Choroid plexus epithelial cell (primary cell): ENCODE measurements around the gene MBD3.
A peak's percentile ranks its signal among the peaks of the same experiment; 100 is the strongest.

Source experiments
- DNase-seq: peaks from one replicate; pipeline ENCODE4 v3.0.0-alpha.2; 2010; ENCODE audit warnings: low read depth
- H3K4me3 ChIP-seq: 2 replicates; pipeline ENCODE4 v1.5.1; 2011; ENCODE audit warnings: low read depth, mild to moderate bottlenecking, control low read depth, low read length, moderate library complexity
- TF ChIP-seq, protein P1 (sequence below): conservative IDR thresholded peaks from 2 replicates; pipeline ENCODE4 v1.5.1; 2011; ENCODE audit warnings: low read depth, mild to moderate bottlenecking, control low read depth, inconsistent platforms, low read length, moderate library complexity

Gene MBD3

DNA sequence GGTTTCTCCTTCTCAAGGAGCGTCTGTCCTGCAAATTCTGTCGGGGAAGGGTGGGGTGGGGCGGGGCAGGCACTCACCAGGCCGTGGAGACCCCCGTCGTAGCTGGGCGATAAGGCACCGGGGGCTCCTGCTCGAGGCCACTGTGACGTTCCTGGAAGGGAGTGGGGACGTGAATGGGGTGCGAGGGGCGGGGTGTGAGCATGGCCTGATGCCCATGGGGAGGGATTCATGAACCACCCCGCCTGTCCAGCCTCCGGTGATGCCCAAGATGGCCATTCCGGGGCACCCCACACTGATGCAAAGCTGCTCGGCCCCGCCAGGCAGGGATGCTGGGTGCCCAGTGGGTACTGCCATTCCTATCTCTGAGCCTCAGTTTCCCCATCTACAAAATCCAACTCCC lies 27.0 kb upstream of the MBD3 start:
- H3K4me3 ChIP-seq: no peak overlapping the region
- DNase-seq: no peak
- TF ChIP-seq, protein P1, sequence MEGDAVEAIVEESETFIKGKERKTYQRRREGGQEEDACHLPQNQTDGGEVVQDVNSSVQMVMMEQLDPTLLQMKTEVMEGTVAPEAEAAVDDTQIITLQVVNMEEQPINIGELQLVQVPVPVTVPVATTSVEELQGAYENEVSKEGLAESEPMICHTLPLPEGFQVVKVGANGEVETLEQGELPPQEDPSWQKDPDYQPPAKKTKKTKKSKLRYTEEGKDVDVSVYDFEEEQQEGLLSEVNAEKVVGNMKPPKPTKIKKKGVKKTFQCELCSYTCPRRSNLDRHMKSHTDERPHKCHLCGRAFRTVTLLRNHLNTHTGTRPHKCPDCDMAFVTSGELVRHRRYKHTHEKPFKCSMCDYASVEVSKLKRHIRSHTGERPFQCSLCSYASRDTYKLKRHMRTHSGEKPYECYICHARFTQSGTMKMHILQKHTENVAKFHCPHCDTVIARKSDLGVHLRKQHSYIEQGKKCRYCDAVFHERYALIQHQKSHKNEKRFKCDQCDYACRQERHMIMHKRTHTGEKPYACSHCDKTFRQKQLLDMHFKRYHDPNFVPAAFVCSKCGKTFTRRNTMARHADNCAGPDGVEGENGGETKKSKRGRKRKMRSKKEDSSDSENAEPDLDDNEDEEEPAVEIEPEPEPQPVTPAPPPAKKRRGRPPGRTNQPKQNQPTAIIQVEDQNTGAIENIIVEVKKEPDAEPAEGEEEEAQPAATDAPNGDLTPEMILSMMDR: no peak

DNA sequence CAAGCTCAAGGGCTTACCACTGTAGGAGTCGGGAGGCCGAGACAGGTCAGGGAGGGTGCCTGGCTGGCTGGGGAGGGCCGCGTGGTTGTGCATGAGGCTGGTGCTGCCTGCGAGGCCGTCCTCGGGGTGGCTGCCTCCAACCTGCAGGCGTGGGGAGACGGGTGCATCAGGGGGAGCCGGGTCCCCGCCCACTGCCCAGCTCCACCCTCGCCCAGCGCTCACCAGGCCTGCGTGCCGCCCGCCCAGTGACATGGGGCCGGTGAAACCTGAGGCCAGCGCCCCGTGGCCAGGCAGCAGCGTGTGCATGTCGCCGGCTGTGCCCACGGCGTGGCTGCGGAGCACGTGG lies 26.4 kb upstream of the MBD3 start:
- TF ChIP-seq, protein P1: no peak
- no peak for DNase-seq
- H3K4me3 ChIP-seq: no peak overlapping the region

DNA sequence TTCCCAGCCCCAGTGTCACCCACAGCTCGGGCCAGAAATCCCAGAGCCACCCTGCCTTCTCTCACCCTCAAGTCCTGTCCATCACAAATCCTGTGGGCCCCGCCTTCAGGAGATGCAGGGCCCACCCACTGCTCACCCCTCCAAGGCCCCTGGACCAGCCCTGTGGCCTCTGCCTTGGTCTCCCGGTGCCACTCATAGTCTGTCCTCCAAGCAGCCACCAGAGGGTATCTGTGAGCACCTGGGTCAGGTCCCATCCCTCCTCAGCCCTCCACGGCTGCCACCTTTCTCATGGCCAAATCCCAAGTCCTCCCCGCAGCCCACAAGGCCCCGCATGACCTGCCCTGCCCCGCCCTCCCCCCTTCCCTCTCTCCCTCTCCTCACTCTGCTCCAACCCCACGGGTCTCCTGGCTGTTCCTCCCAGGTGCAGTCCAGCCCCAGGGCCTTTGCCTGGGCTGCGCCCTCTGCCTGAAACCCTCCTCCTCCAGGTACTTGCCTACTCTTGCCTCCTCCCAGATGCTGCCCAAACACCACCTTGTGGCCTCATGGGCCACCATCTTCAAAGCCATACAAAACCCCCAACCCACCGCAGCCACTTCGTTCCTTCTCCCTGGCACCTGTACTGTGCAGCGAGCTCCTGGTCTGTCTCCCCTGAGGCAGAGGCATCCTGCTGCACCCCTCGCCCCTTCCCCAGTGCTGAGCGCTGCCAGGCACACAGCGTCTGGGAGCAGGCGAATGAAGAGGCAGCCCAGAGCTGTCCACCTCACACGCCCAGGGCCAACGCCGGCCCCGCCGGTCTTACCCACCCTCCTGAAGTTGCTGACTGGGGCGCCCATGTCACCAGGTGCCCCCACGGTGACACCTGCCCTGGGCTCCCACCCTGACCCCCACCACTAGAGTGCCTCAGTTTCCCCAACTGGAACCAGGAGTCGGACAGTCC lies 25.8 kb upstream of the MBD3 start:
- DNase-seq: peak; percentile 26
- TF ChIP-seq, protein P1: peak; percentile 53
- no peak overlapping the region for H3K4me3 ChIP-seq

DNA sequence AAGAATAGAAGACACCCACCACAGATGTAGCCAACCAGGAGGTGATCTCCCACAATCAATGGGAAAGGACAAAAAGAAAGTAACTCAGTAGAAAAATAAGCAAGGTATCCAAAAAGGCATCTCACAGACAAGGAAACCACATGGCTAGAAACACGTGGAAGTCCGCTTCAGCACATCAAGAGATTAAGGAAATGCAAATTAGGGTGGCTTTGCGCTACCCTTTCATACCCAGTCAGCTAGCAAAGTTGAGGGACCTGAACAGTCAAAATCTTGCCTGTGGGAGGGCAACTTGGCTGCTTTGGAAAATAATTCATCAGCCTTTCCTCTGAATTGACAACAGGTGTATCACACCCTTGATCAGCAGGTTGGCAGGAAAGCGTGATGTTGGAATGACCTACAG lies 24.2 kb upstream of the MBD3 start:
- H3K4me3 ChIP-seq: no peak overlapping the region
- no peak for DNase-seq
- TF ChIP-seq, protein P1: no peak

DNA sequence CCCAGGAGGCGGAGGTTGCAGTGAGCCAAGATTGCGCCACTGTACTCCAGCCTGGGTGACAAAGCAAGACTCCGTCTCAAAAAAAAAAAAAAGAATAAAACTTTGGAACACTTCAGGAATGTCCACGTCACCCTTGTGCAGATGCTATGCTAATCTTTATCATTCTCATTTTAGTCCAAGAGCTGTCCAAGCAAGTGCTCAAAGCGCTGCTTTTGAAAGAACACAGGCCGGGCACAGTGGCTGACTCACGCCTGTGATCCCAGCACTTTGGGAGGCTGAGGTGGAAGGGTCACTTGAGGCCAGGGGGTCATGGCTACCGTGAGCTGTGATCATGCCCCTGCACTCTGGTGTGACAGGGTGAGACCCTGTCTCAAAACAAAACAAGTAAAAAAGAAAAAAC lies 23.7 kb upstream of the MBD3 start:
- TF ChIP-seq, protein P1: no peak
- peak; percentile 22 for DNase-seq

DNA sequence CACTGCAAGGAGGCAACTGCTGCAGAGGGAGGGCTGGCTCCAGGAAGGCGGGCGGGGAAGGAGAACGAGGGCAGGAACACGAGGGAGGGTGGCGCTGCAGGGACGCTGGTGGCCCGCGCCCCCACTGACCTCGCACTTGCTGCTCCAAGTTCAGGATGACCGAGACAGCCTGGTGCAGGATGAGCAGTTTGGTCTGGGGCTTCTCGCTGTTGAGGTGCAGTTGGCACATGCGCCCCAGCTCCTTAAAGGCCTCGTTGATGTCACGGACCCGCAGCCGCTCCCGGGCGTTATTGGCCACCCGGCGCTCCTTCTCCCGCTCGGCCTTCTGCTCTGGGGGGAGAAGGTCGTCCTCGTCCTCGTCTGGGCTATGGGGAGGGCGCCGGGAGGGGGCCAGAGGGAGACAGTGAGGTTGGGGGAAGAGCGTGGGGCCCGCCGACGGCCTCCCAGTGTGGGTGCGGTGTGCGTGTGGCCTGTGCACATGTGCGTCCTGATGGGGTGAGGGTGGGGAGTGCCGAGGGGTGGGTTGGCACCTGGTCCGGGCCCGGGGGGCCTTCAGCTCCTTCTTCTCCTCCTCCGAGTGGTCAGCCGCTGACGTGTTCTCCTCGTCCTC lies 22.6 kb upstream of the MBD3 start:
- H3K4me3 ChIP-seq: no peak overlapping the region
- DNase-seq: no peak
- TF ChIP-seq, protein P1: no peak

More for the DNA sequence above, 23.7 kb upstream of the MBD3 start:
- H3K4me3 ChIP-seq: no peak overlapping the region
